ENCODE measurements around the gene RAB3B. TPM values are rescaled to one million over a fixed set of nuclear protein-coding genes. Genes with fewer than 3 reads are reported as not detected.

Gene RAB3B
- total RNA-seq, 1 donor from 2014 or later: not detected

Other genes with a start within 250 kb of the RAB3B start
- gene NRDC, start 112.0 kb downstream of the RAB3B start, total RNA-seq: 111 TPM
- 3.9 TPM for gene KTI12, start 43.1 kb upstream of the RAB3B start, total RNA-seq
- gene TXNDC12, start 64.5 kb upstream of the RAB3B start, total RNA-seq: 22.0 TPM
- 33.5 TPM for gene BTF3L4, start 65.6 kb upstream of the RAB3B start, total RNA-seq
- 15.5 TPM for gene ZFYVE9, start 151.4 kb upstream of the RAB3B start, total RNA-seq

Measured in cardiac septum (tissue), 1 donor.